HG02970 (cell line): ENCODE results near the gene PRUNE1.

Source experiments
- ATAC-seq: cut with Tn5 transposase; IDR thresholded peaks from one replicate; pipeline ENCODE4 v1.9.1; 2021; ENCODE audit warnings: mild to moderate bottlenecking, moderate library complexity, moderate number of reproducible peaks; ENCODE audit not compliant: unreplicated experiment, low FRiP score

PRUNE1 gene

GRCh38 chr1:151047925-151048644 is 39.8 kb downstream of the PRUNE1 start:
- ATAC-seq = no peak

- ATAC-seq = no peak
Observed at GRCh38 chr1:151048645-151049032, 40.4 kb downstream of the PRUNE1 start.

DNA sequence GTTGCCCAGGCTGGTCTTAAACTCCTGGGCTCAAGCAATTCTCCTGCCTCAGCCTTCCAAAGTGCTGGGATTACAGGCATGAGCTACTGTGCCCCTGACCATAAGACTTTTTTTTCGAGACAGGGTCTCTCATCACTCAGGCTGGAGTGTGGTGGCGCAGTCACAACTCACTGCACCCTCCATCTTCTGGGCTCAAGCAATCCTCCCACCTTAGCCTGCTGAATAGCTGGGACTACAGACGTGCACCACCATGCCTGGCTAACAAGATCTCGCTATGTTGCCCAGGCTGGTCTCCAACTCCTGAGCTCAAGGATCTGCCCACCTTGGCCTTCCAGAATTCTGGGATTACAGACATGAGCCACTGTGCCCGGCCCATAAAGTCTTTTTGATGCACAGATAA is 41.2 kb downstream of the PRUNE1 start:
- ATAC-seq = no peak

- no peak for ATAC-seq
Observed at GRCh38 chr1:151050051-151050688, 41.9 kb downstream of the PRUNE1 start.

DNA sequence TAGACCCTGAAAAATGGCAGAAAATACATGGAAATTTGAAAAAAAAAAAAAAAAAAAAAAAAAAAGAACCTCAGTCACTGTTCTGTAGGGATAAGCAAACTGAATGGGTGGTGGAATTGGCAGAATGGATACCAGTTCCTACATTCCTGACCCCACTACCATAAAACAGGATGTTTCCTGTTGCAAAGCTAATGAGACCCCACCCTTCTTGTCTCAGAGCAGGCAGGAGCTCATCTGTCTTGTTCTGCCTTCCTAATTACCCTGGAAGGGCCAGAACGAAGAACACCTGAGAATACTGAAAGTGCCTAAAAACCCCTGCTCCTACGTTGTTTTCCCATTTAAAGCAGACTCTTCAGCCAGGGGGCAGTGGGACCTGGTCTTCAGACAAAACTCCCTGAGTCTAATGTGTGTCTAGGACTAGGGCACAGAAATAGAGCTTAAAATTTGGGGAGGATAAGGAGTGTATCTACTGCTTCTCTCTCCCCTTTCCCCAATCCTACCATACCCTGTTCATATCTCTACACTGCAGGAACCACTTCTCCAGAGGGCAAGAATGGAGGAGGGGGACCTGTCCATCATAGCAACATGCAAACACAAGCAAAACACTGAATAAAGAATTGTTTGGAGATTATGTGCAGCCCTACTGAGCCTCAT is 43.2 kb downstream of the PRUNE1 start:
- ATAC-seq = no peak

DNA sequence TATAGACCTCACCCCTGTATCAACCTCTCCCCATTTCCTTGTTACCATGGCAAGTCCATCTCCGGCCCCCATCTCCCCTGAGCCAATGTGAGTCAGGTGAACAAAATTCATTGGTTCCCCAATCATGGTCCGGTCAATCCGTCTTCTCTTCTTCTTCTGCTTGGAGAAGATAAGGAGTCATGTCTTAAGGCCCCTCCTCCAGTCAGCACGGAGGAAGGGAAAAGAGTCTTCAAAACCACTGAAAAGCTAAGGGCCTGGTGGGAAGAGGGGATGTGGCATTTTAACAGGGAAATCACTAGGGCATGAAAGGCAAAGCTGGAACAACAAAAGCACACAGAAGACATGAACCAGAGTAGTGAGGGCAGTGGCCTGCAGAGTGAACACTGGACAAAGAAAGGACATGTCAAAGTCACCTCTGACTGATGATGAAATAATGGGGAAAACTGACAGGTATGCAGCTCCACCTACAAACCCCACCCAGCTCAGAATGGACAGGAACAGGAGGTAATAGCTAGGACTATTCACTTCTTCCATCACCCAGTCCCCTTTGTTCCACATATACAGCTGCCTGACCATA is 46.8 kb downstream of the PRUNE1 start:
- no peak for ATAC-seq

DNA sequence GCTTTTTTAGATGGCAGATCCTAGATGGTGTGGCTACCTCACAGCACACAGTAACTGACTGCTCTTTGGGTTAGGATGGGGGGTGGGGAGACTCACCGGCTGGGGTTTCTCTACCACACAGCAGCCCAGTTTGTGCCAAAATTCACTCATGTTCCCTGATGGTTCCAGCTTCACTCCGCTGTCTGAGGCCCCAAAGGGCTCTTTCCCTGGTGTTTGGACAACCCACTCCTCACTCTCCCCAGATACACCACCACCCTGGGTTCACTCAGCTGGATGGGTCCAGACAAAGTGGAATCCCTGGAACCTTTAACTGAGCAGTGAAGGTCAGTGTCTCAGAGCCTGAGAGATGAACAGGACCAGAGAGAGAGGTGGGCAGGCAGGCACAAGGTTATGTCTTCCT is 47.3 kb downstream of the PRUNE1 start:
- ATAC-seq = no peak

GRCh38 chr1:151056149-151056548 is 47.9 kb downstream of the PRUNE1 start:
- ATAC-seq = no peak

DNA sequence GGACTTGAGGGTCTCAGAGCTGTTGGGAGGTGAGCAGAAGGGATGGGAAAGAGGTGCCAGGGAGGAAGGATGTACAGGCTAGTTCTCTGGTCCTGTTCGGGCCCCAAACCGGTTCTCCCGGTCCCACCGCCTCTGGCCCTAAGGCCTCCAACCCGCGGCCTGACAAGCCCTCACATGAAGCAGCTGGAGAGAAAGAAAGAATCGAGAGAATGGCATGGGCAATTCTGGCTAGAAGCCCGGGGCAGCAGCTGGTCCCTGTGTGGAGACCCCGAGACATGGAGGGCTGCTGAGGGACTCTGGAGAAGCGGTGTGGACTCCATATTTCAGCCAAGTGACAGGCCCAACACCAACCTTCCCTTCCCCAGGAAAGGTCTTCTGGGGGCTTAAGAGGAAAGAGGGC is 50.4 kb downstream of the PRUNE1 start:
- ATAC-seq = no peak

DNA sequence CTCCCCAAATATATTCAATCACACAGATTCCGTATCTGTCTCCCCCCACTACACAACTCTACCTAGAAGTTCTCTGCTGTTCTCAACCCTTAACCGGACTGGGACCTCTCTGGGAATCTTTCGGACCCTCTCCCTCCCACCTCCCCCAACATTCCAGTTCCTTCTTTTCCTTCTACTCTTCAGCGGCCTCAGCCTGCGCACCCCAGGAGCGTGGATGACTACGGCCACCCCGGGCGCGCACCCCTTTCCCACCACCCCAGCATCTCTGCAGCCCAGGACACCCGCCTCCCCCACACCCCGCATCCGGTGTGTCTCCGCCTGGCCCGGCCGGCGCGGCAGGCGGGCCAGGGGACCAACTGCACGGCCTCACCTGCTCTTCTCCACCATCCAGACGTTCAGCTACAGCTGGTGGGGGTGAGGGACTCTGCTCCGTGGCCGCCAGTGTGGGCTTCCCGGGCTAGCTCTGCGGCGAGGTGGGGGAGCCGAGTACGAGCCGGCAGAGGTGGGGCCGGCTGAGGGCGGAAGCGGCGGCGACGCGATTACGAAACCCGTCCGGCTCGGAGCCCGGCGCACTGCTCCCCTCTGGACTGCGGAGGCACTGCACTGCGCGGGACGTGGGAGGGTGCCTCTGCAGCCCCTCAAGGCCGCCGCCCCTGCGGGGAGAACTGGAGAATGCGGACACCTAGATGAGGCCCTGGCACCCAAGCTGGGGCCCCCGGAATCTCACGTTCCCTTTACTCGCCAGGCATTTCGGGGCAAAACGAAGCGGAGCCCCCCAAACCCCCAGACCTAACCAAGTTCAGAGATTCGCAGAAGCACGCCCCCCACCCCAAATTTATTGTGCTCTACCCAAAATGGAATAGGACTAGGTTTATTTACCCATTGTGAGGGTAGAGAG is 51.1 kb downstream of the PRUNE1 start, which contains the start of gene CDC42SE1:
Gene CDC42SE1, minus strand, starts transcription at position 514 of the 898 bp plus-strand sequence. CDS start 3,892 bp downstream, outside the sequence.
- peak; percentile 70 for ATAC-seq

- ATAC-seq = no peak
Observed at GRCh38 chr1:151060007-151060656, 51.9 kb downstream of the PRUNE1 start, which contains the start of gene MLLT11. TSS of gene MLLT11 (plus strand) at chr1:151060397. CDS start at chr1:151067225, 6,828 bp downstream.

DNA sequence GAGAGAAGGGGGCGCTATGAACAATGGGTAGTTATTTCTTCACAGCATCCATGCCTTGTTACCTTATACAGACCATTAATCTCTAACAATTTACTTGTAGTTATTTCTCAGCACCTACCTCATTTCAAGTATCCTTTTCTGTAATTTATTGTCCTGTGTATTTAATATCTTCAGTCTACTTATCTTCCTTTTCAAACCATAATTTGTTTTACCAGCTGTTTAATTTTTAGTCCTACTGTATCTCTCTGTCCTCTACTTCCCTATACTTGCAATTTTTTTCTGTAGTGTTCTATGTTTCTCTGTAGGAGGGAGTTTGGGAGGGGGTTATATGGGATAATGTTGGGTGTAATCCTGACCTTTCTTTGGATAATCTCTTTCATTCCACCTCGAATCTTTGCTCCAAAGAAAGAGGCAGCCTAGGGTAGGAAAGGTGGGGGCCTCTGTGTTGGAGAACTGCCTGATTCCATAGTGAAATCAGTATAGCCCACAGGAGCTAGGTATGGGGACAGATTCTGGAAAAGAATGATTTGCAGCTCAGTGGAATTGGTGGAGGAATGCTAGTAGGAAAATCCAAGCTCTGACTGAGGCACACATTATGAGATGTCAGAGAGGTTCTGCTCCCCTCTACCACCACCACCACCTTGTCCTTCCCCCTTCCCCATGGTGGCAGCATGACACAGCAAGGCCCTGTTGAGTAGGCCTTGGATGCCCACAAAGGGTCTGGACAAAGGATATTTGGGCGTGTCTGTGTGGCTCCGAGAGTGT is 52.6 kb downstream of the PRUNE1 start:
- no peak for ATAC-seq

GRCh38 chr1:151061704-151062103 is 53.5 kb downstream of the PRUNE1 start:
- no peak for ATAC-seq

DNA sequence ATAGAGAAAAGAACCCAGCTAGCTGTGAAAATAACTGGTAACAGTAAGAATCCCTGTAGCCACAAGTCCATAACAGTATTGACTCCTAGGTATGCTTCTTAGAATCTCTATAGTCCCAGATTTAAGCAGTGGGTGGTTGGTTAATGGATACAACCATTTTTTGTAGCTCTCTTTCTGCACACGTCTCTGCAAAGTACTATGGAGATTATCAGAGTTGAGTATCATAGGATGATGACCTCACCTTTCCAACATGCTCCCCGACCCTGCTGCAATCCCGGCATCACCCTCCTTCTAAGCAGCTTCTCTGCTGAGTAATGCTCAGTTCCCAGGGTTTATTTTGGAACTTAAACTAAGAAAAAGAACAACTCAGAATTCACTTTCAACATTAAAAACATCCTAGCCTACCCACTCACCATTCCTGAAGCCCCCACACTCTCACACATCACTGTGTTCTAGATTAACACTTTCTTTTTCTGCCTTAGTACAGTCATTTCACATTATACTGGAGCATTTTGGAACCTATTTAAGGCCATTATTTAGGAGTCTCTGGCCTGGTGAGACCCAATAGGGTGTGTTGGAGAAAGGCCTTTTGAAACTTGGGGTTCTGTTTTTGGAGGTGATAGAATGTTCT is 54.6 kb downstream of the PRUNE1 start:
- no peak for ATAC-seq

GRCh38 chr1:151065089-151065645 is 56.9 kb downstream of the PRUNE1 start:
- no peak for ATAC-seq

- ATAC-seq = no peak
Observed at GRCh38 chr1:151067185-151067584, 58.9 kb downstream of the PRUNE1 start.

GRCh38 chr1:151069103-151069486 is 60.8 kb downstream of the PRUNE1 start:
- no peak for ATAC-seq
